ENCODE results near the gene SMIM22.

DNA sequence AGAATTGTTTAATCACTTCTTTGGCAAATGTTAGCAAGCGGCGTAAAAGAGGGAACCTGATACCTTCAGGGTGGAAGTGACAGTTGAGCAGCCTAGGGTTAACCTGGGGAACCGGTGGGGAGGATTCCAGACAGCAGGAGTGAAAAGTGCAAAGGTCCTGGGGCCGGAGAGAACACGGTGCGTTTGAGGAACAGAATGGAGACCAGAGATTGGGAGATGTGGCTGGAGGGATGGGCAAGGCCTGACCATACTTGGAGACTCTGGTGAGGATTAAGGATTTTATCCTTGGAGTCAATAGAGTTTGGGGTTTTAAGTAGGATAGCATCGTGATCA is 25.9 kb upstream of the SMIM22 start:
- TF ChIP-seq POLR2AphosphoS5 (IDR thresholded peaks at IDR 0.05; ENCODE audit: borderline replicate concordance, low read depth, low read length) (no peak), EZH2 (IDR thresholded peaks at IDR 0.05) (no peak), FOXP2 (optimal IDR thresholded peaks at IDR 0.05; ENCODE audit: control extremely low read depth, extremely low read length, insufficient read depth) (no peak)

Data from SK-N-MC (cell line).